Rectal smooth muscle tissue (tissue), 1 donor: ENCODE data around the gene PLCB3.
"Not testable (repeated sequence)": the region's sequence is repeated elsewhere in the genome, so short reads cannot be mapped to it uniquely, and the experiment has no call there.

Source experiments
- H3K27ac ChIP-seq: one replicate; pipeline ENCODE4 v1.7.0; 2013; ENCODE audit warnings: low read depth, low read length, inconsistent platforms
- H3K27me3 ChIP-seq: one replicate; pipeline ENCODE4 v1.7.0; 2013; ENCODE audit warnings: low read length; ENCODE audit not compliant: control insufficient read depth, insufficient read depth
- H3K36me3 ChIP-seq: one replicate; pipeline ENCODE4 v1.7.0; 2013; ENCODE audit warnings: low read length; ENCODE audit not compliant: control insufficient read depth, insufficient read depth
- H3K4me1 ChIP-seq: one replicate; pipeline ENCODE4 v1.7.0; 2013; ENCODE audit warnings: low read length; ENCODE audit not compliant: control insufficient read depth, insufficient read depth
- H3K4me3 ChIP-seq: one replicate; pipeline ENCODE4 v1.7.0; 2013; ENCODE audit warnings: low read length
- H3K9ac ChIP-seq: one replicate; pipeline ENCODE4 v1.7.0; 2013; ENCODE audit warnings: low read length

The PLCB3 gene

DNA sequence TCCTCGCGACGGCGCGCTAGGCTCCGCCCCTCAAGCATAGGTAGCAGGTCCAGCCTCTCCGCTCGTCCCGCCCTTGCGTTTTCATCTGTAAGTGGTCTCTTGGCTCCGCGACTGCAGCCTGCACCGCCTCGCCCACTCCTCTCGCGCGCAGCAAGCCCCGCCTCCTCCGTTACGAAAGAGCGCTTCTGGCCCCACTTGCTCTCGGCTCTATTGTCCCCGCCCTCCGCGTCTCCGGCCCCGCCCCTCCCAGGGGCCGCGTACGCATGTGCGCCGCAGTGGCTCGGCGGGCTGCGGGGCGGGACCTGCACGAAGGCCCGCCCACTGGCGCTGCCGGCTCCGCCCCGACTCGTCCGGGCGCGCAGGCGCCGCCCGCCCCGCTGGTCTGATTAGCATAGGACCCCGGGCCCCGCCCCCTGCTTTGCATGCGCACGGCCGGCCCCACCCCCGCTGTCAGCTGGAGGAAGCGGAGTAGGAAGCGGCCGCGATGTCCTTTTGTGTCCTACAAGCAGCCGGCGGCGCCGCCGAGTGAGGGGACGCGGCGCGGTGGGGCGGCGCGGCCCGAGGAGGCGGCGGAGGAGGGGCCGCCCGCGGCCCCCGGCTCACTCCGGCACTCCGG is 53.9 kb downstream of the PLCB3 start, which contains the start of gene ESRRA:
ESRRA (plus strand) TSS at position 450 of the 616 bp plus-strand sequence. CDS start 1,656 bp downstream, outside the sequence.
- Histone ChIP-seq H3K27me3 (peaks cover 10% of the 10 kb centered on the region), H3K36me3 (no peaks in the 10 kb centered on the region), H3K9ac (peak within 1 kb of the TSS; percentile 85), H3K27ac (peak within 1 kb of the TSS; percentile 99), H3K4me1 (peaks cover 8% of the 10 kb centered on the region), H3K4me3 (peak within 1 kb of the TSS; percentile 86)

DNA sequence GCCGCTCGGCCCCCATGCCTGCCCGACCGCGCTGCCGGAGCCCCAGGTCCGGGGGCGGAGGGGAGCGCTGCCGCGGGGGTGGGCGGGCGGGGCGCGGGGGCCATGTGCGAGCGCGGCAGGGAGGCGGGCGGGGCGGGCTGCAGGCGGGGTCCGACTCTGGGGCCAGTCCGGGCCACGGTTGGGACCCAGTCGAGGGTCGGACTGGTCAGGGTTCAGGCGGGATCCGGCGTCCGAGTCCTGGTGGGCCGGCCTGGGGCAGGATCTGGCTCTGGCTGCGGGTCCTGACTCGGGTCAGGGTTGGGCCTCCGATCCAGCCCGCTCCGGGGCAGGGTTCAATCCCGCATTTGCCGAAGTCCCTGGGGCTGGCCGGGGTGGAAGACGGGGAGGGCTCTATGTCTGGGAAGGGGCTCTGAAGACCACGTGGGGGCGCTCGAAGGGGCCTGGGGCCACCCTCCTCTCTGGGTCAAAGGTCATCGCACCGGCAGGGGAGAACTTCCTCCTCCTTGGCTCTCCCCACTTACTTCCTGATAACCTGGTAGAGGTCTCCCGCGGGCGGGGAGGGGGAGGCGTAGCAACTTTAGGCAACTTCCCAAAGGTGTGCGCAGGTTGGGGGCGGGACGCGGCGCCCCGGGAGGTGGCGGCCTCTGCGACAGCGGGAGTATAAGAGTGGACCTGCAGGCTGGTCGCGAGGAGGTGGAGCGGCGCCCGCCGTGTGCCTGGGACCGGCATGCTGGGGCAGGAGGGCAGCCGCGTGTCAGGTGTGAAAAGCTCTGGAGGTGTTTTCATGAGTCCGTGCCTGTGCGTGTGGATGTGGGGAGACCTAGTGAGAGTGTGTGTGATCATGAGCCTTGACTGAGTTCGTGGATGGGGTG is 54.6 kb downstream of the PLCB3 start:
- Histone ChIP-seq H3K27me3 (peaks cover 2% of the 10 kb centered on the region), H3K4me3 (peak overlapping the region; percentile 86), H3K36me3 (no peaks in the 10 kb centered on the region), H3K4me1 (peaks cover 6% of the 10 kb centered on the region), H3K9ac (peak overlapping the region; percentile 85), H3K27ac (peak overlapping the region; percentile 79)

DNA sequence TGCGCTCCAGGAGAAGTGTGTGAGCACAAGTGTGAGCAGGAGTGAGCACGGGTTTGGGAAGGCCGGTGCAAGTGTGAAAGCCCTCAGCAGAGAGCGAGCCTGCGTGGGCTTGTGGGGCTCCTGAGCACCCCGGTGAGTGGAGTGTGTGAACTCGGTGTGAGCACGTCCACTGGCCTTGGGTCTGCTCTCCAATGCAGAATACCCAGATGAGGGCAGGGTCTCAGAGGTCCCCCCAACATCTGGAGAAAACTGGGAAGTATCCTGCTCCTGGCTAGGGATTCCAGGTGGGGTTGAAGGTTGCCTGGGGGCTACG is 55.2 kb downstream of the PLCB3 start:
- Histone ChIP-seq H3K4me1 (peaks cover 6% of the 10 kb centered on the region), H3K27me3 (peaks cover 2% of the 10 kb centered on the region), H3K27ac (peak overlapping the region; percentile 79), H3K9ac (peak overlapping the region; percentile 19), H3K36me3 (no peaks in the 10 kb centered on the region), H3K4me3 (peak overlapping the region; percentile 86)

DNA sequence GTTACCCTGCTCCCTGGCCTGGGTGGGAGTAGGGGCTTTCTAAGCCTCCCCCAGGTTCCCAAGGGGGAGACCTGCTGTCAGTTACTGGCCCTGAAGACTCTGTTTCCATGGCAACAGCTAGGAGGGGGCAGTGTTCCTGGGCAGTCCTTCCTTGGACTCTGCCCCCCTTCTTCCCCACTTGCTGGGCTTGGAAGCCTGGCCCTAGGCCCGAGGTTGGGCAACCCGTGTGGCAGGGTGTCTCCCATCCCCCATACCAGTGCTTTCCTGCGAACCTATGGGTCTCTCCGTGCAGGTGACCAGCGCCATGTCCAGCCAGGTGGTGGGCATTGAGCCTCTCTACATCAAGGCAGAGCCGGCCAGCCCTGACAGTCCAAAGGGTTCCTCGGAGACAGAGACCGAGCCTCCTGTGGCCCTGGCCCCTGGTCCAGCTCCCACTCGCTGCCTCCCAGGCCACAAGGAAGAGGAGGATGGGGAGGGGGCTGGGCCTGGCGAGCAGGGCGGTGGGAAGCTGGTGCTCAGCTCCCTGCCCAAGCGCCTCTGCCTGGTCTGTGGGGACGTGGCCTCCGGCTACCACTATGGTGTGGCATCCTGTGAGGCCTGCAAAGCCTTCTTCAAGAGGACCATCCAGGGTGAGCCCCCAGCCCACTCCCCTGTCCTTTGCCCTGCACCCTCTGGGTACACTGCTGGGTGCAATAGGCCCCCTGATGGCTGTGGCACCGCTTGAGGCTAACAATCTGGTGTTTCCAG is 55.7 kb downstream of the PLCB3 start:
- H3K27me3 ChIP-seq = no peaks in the 10 kb centered on the region
- no peak overlapping the region for H3K27ac ChIP-seq
- peak overlapping the region; percentile 86 for H3K4me3 ChIP-seq
- peaks cover 6% of the 10 kb centered on the region for H3K4me1 ChIP-seq
- no peaks in the 10 kb centered on the region for H3K36me3 ChIP-seq
- no peak overlapping the region for H3K9ac ChIP-seq

DNA sequence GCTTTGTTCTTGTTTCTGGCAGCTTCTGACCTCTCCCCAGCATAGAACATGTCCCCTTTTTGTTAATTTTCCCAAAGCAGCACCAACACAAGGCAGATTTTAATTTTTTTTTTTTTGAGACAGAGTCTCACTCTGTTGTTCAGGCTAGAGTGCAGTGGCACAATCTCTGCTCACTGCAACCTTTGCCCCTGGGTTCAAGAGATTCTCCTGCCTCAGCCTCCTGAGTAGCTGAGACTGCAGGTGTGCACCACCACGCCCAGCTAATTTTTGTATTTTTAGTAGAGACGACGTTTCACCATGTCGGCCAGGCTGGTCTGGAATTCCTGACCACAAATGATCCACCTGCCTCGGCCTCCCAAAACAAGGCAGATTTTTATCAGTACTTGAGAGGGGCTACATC is 56.5 kb downstream of the PLCB3 start:
- H3K27ac ChIP-seq, H3K36me3 ChIP-seq, H3K9ac ChIP-seq: not testable (repeated sequence)

DNA sequence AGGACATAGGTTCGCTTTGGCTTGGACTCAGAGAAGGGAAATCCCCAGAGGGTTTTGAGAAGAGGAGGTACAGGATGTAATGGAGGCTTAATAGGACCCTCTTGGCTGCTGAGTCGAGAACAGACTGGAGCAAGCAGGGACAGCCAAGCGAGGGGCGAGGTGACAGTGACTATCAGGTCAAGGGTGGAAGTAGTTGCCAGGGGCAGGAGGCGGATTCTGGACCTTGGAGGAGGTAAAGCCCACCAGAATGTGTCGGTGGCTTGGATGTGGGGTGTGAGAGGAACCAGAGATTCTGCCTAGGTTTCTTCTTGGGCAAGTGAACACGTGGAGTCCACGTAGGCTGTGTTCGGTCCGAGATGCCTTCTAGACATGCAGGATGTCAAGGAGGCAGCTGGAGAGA is 61.6 kb downstream of the PLCB3 start:
- Histone ChIP-seq H3K9ac (no peak overlapping the region), H3K4me1 (no peaks in the 10 kb centered on the region), H3K4me3 (no peak overlapping the region), H3K36me3 (peaks cover 7% of the 10 kb centered on the region), H3K27ac (no peak overlapping the region), H3K27me3 (no peaks in the 10 kb centered on the region)

More for the DNA sequence above, 56.5 kb downstream of the PLCB3 start:
- not testable (repeated sequence) for H3K4me1 ChIP-seq, H3K27me3 ChIP-seq, H3K4me3 ChIP-seq

DNA sequence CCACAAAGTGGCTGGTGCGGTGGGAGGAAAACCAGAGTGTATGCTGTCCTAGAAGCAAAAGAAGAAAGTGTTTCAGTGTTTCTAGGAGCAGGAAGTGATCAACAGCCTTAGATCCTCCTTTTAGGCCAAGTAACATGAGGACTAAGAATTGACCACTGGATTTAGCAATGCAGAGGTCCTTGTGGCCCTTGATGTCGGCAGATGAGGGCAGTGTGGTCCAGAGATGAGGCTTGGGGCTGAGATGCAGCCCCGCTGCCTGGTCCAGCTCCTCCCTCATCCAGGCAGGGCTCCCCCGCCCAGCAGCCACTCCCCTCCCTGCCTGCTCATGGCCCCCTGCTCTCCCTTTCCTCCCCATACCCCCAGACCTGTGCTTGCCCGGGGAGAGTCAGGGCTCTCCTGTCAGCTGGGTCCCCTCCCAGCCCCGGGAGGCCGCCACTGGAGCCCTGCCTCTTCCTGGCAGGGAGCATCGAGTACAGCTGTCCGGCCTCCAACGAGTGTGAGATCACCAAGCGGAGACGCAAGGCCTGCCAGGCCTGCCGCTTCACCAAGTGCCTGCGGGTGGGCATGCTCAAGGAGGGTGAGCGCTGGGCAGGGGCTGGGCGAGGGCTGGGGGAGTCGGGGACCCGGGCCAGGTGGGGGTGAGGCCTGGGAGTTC is 62.3 kb downstream of the PLCB3 start:
- Histone ChIP-seq H3K36me3 (peaks cover 7% of the 10 kb centered on the region), H3K4me3 (no peak overlapping the region), H3K27me3 (no peaks in the 10 kb centered on the region), H3K9ac (no peak overlapping the region), H3K4me1 (no peaks in the 10 kb centered on the region), H3K27ac (no peak overlapping the region)

DNA sequence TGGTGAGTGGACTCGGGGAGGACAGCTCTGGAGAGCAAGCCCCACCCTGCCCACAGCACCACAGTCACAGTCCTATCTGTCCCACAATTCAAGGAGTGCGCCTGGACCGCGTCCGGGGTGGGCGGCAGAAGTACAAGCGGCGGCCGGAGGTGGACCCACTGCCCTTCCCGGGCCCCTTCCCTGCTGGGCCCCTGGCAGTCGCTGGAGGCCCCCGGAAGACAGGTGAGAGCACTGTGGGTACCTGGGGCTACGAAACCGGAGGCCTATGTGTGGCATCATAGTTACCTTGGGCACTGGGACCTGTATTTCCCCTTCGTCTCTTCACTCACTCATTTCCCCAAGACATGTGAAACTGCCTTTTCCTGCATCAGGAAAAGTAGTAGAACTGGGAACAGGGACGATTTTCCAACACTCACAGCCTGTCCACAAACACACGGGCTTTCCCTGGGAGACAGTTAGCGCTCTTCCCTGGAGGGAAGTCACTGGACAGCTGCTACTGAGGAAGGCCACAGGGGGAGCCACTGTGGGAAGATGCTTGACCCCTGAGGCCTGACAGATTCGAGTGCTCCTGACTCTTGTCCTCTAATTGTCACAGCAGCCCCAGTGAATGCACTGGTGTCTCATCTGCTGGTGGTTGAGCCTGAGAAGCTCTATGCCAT is 62.9 kb downstream of the PLCB3 start:
- H3K4me1 ChIP-seq = peaks cover 4% of the 10 kb centered on the region
- H3K36me3 ChIP-seq = peaks cover 7% of the 10 kb centered on the region
- no peaks in the 10 kb centered on the region for H3K27me3 ChIP-seq
- H3K4me3 ChIP-seq = no peak overlapping the region
- no peak overlapping the region for H3K27ac ChIP-seq
- no peak overlapping the region for H3K9ac ChIP-seq

DNA sequence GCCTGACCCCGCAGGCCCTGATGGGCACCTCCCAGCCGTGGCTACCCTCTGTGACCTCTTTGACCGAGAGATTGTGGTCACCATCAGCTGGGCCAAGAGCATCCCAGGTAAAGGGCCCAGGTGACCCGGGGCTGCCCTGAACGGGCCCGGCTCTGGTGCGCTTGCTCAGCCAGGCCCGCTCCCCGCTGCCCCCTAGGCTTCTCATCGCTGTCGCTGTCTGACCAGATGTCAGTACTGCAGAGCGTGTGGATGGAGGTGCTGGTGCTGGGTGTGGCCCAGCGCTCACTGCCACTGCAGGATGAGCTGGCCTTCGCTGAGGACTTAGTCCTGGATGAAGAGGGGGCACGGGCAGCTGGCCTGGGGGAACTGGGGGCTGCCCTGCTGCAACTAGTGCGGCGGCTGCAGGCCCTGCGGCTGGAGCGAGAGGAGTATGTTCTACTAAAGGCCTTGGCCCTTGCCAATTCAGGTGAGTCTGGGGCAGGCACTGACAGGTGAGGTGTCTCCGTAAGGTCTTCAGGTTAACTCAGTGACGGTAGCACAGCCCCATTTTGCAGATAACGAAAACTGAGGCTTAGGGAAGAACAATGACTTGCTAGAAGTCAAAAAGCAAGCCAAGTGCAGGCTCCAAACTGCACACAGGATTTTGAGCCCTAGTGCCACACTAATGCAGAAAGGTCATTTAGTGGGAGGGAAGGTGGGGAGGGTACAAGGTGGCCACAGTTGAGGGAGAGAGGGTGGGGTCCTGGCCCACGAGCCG is 63.7 kb downstream of the PLCB3 start:
- no peak overlapping the region for H3K27ac ChIP-seq
- H3K4me3 ChIP-seq = no peak overlapping the region
- peaks cover 4% of the 10 kb centered on the region for H3K4me1 ChIP-seq
- no peaks in the 10 kb centered on the region for H3K27me3 ChIP-seq
- peaks cover 7% of the 10 kb centered on the region for H3K36me3 ChIP-seq
- H3K9ac ChIP-seq = no peak overlapping the region

DNA sequence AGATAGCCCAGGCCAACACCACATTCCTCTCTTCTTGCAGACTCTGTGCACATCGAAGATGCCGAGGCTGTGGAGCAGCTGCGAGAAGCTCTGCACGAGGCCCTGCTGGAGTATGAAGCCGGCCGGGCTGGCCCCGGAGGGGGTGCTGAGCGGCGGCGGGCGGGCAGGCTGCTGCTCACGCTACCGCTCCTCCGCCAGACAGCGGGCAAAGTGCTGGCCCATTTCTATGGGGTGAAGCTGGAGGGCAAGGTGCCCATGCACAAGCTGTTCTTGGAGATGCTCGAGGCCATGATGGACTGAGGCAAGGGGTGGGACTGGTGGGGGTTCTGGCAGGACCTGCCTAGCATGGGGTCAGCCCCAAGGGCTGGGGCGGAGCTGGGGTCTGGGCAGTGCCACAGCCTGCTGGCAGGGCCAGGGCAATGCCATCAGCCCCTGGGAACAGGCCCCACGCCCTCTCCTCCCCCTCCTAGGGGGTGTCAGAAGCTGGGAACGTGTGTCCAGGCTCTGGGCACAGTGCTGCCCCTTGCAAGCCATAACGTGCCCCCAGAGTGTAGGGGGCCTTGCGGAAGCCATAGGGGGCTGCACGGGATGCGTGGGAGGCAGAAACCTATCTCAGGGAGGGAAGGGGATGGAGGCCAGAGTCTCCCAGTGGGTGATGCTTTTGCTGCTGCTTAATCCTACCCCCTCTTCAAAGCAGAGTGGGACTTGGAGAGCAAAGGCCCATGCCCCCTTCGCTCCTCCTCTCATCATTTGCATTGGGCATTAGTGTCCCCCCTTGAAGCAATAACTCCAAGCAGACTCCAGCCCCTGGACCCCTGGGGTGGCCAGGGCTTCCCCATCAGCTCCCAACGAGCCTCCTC is 64.6 kb downstream of the PLCB3 start:
- H3K9ac ChIP-seq, H3K4me1 ChIP-seq, H3K36me3 ChIP-seq, H3K27ac ChIP-seq, H3K4me3 ChIP-seq, H3K27me3 ChIP-seq: not testable (repeated sequence)
